Glomerular endothelial cell (primary cell): ENCODE data around the gene RUNX1. TPM values are rescaled to one million over a fixed set of nuclear protein-coding genes. Genes with fewer than 3 reads are reported as not detected.
"Not testable (repeated sequence)": the region's sequence is repeated elsewhere in the genome, so short reads cannot be mapped to it uniquely, and the experiment has no call there.

Experiments used
- DNase-seq: peaks from one replicate; pipeline ENCODE4 v3.0.0-alpha.2; 2011; ENCODE audit warnings: low read depth, low spot score; ENCODE audit errors: extremely low read depth
- total RNA-seq: library from RNA; depleted of rRNA; stranded (reverse); fragments of >200 nt; gene quantifications from 2 replicates; pipeline ENCODE4 v1.2.3, GENCODE V29; 2015

RUNX1 gene
- total RNA-seq, 1 donor from 2014 or later, result 11.6 TPM

GRCh38 chr21:34815831-34816705, 233.0 kb downstream of the RUNX1 start:
- DNase-seq, result no peak

- DNase-seq, result no peak
Measured at GRCh38 chr21:34814529-34814951, 234.6 kb downstream of the RUNX1 start.

GRCh38 chr21:34813266-34813894, 235.7 kb downstream of the RUNX1 start:
- DNase-seq, result no peak

GRCh38 chr21:34812504-34813265, 236.4 kb downstream of the RUNX1 start:
- no peak for DNase-seq

- no peak for DNase-seq
Measured at GRCh38 chr21:34811368-34811767, 237.7 kb downstream of the RUNX1 start.

- no peak for DNase-seq
Measured at GRCh38 chr21:34810786-34811185, 238.3 kb downstream of the RUNX1 start.

GRCh38 chr21:34809822-34810221, 239.3 kb downstream of the RUNX1 start:
- DNase-seq, result no peak

GRCh38 chr21:34808569-34809204, 240.4 kb downstream of the RUNX1 start:
- no peak for DNase-seq

- no peak for DNase-seq
Measured at GRCh38 chr21:34807881-34808568, 241.1 kb downstream of the RUNX1 start.

- DNase-seq, result peak; percentile 93
Measured at GRCh38 chr21:34807146-34807880, 241.8 kb downstream of the RUNX1 start.

GRCh38 chr21:34806423-34806822, 242.7 kb downstream of the RUNX1 start:
- no peak for DNase-seq

- DNase-seq, result no peak
Measured at GRCh38 chr21:34805157-34805556, 243.9 kb downstream of the RUNX1 start.

- DNase-seq, result not testable (repeated sequence)
Measured at GRCh38 chr21:34804584-34804983, 244.5 kb downstream of the RUNX1 start.

GRCh38 chr21:34803782-34804370, 245.2 kb downstream of the RUNX1 start:
- no peak for DNase-seq

GRCh38 chr21:34802180-34802899, 246.8 kb downstream of the RUNX1 start:
- DNase-seq, result no peak

- DNase-seq, result no peak
Measured at GRCh38 chr21:34801519-34802132, 247.5 kb downstream of the RUNX1 start.

- DNase-seq, result no peak
Measured at GRCh38 chr21:34800797-34801518, 248.1 kb downstream of the RUNX1 start.
